ENCODE data around the gene FAM131B. TPM values are rescaled to one million over a fixed set of nuclear protein-coding genes. Genes with fewer than 3 reads are reported as not detected.
A peak's percentile ranks its signal among the peaks of the same experiment; 100 is the strongest.

FAM131B gene
- total RNA-seq, 1 experiment from 2014 or later, result 25.3 TPM

DNA sequence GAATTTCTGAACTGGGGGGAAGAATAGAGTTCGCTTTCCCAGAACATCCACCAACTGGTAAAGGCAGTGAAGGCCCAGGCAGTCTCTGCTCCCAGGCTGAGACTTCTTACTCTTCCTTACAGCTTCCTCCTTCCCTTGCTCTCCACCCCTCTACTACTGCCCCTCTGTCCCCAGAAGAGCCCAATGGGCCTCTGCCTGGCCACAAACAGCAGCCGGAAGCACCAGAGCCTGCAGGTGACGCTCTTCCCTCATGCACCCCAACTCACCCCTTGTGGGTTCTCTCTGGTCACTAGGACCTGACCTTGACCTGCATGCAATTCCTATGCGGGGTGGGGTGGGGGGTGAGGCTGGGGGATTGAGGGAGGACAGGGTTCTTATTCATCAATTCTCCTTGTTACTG is 16.5 kb downstream of the FAM131B start (continued):
- TF ChIP-seq, protein P1, sequence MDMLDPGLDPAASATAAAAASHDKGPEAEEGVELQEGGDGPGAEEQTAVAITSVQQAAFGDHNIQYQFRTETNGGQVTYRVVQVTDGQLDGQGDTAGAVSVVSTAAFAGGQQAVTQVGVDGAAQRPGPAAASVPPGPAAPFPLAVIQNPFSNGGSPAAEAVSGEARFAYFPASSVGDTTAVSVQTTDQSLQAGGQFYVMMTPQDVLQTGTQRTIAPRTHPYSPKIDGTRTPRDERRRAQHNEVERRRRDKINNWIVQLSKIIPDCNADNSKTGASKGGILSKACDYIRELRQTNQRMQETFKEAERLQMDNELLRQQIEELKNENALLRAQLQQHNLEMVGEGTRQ (CRISPR knock-in tag; IDR thresholded peaks at IDR 0.05), result no peak
- TF ChIP-seq, protein P2, sequence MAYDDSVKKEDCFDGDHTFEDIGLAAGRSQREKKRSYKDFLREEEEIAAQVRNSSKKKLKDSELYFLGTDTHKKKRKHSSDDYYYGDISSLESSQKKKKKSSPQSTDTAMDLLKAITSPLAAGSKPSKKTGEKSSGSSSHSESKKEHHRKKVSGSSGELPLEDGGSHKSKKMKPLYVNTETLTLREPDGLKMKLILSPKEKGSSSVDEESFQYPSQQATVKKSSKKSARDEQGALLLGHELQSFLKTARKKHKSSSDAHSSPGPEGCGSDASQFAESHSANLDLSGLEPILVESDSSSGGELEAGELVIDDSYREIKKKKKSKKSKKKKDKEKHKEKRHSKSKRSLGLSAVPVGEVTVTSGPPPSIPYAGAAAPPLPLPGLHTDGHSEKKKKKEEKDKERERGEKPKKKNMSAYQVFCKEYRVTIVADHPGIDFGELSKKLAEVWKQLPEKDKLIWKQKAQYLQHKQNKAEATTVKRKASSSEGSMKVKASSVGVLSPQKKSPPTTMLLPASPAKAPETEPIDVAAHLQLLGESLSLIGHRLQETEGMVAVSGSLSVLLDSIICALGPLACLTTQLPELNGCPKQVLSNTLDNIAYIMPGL (CRISPR knock-in tag; IDR thresholded peaks at IDR 0.05), result no peak
- TF ChIP-seq RORB (CRISPR knock-in tag; IDR thresholded peaks at IDR 0.05) (no peak), IRF2 (CRISPR knock-in tag; IDR thresholded peaks at IDR 0.05; ENCODE audit: borderline replicate concordance, low read depth) (no peak)

DNA sequence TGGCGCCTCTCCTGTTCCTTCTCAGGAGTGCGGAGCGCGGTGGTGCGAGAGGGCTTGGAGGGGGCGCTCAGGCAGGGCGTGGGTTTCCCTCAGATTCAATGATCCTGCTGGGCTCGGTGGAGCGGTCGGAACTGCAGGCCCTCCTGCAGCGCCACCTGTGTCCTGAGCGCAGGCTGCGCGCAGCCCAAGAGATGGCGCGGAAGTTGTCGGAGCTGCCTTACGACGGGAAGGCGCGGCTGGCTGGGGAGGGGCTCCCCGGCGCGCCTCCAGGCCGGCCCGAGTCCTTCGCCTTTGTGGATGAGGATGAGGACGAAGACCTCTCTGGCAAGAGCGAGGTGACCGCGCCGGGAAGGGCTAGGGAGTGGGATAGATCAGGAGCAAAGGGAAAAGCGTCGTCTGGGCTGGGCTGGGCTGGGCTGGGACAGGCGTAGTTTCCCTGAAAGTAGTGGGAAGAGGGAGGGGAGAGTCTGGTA is 17.0 kb downstream of the FAM131B start:
- H3K36me3 Mint-ChIP-seq, result no peaks in the 10 kb centered on the region
- peaks cover 5% of the 10 kb centered on the region; the same call in 1 of the 2 replicates for H3K9me3 Mint-ChIP-seq
- ATAC-seq (peak; percentile 93), DNase-seq (ENCODE audit: low spot score) (peak; percentile 82)
- CTCF ChIA-PET, result interaction anchor here (0.6 to 2.7 kb wide), 27 partner anchors 9 to 429 kb away, joined by 3 to 30 read pairs (median 5); partner anchors contain the start of genes CLCN1 and FAM131B
- 0 out of 2 replicates have a peak overlapping the region, but pooled peaks have one; percentile 40 for H3K27ac Mint-ChIP-seq
- peaks cover 20% of the 10 kb centered on the region for H3K4me1 Mint-ChIP-seq
- H3K27me3 Mint-ChIP-seq (ENCODE audit: low read depth), result peaks cover 21% of the 10 kb centered on the region
- POLR2A ChIA-PET, result interaction anchor here (0.8 to 1.1 kb wide), 5 partner anchors 10 to 26 kb away, joined by 3 to 4 read pairs (median 3); no protein-coding TSS in a partner anchor
- peak overlapping the region; percentile 79 for H3K4me3 Mint-ChIP-seq
- TF ChIP-seq, protein P3, sequence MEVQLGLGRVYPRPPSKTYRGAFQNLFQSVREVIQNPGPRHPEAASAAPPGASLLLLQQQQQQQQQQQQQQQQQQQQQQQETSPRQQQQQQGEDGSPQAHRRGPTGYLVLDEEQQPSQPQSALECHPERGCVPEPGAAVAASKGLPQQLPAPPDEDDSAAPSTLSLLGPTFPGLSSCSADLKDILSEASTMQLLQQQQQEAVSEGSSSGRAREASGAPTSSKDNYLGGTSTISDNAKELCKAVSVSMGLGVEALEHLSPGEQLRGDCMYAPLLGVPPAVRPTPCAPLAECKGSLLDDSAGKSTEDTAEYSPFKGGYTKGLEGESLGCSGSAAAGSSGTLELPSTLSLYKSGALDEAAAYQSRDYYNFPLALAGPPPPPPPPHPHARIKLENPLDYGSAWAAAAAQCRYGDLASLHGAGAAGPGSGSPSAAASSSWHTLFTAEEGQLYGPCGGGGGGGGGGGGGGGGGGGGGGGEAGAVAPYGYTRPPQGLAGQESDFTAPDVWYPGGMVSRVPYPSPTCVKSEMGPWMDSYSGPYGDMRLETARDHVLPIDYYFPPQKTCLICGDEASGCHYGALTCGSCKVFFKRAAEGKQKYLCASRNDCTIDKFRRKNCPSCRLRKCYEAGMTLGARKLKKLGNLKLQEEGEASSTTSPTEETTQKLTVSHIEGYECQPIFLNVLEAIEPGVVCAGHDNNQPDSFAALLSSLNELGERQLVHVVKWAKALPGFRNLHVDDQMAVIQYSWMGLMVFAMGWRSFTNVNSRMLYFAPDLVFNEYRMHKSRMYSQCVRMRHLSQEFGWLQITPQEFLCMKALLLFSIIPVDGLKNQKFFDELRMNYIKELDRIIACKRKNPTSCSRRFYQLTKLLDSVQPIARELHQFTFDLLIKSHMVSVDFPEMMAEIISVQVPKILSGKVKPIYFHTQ (CRISPR knock-in tag; IDR thresholded peaks at IDR 0.05), result no peak
- TF ChIP-seq, protein P4, sequence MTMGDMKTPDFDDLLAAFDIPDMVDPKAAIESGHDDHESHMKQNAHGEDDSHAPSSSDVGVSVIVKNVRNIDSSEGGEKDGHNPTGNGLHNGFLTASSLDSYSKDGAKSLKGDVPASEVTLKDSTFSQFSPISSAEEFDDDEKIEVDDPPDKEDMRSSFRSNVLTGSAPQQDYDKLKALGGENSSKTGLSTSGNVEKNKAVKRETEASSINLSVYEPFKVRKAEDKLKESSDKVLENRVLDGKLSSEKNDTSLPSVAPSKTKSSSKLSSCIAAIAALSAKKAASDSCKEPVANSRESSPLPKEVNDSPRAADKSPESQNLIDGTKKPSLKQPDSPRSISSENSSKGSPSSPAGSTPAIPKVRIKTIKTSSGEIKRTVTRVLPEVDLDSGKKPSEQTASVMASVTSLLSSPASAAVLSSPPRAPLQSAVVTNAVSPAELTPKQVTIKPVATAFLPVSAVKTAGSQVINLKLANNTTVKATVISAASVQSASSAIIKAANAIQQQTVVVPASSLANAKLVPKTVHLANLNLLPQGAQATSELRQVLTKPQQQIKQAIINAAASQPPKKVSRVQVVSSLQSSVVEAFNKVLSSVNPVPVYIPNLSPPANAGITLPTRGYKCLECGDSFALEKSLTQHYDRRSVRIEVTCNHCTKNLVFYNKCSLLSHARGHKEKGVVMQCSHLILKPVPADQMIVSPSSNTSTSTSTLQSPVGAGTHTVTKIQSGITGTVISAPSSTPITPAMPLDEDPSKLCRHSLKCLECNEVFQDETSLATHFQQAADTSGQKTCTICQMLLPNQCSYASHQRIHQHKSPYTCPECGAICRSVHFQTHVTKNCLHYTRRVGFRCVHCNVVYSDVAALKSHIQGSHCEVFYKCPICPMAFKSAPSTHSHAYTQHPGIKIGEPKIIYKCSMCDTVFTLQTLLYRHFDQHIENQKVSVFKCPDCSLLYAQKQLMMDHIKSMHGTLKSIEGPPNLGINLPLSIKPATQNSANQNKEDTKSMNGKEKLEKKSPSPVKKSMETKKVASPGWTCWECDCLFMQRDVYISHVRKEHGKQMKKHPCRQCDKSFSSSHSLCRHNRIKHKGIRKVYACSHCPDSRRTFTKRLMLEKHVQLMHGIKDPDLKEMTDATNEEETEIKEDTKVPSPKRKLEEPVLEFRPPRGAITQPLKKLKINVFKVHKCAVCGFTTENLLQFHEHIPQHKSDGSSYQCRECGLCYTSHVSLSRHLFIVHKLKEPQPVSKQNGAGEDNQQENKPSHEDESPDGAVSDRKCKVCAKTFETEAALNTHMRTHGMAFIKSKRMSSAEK (CRISPR knock-in tag; IDR thresholded peaks at IDR 0.05; ENCODE audit: borderline replicate concordance), result no peak
- peak; percentile 83 for TF ChIP-seq ZBTB21 (CRISPR knock-in tag; IDR thresholded peaks at IDR 0.05; ENCODE audit: borderline replicate concordance)
- TF ChIP-seq TEAD1 (CRISPR knock-in tag; IDR thresholded peaks at IDR 0.05), result 0 out of 2 replicates have a peak, but pooled peaks have one; percentile 29
- TF ChIP-seq, protein P5, sequence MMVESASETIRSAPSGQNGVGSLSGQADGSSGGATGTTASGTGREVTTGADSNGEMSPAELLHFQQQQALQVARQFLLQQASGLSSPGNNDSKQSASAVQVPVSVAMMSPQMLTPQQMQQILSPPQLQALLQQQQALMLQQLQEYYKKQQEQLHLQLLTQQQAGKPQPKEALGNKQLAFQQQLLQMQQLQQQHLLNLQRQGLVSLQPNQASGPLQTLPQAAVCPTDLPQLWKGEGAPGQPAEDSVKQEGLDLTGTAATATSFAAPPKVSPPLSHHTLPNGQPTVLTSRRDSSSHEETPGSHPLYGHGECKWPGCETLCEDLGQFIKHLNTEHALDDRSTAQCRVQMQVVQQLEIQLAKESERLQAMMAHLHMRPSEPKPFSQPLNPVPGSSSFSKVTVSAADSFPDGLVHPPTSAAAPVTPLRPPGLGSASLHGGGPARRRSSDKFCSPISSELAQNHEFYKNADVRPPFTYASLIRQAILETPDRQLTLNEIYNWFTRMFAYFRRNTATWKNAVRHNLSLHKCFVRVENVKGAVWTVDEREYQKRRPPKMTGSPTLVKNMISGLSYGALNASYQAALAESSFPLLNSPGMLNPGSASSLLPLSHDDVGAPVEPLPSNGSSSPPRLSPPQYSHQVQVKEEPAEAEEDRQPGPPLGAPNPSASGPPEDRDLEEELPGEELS (CRISPR knock-in tag; IDR thresholded peaks at IDR 0.05), result peak; percentile 92
- TF ChIP-seq, protein P6, sequence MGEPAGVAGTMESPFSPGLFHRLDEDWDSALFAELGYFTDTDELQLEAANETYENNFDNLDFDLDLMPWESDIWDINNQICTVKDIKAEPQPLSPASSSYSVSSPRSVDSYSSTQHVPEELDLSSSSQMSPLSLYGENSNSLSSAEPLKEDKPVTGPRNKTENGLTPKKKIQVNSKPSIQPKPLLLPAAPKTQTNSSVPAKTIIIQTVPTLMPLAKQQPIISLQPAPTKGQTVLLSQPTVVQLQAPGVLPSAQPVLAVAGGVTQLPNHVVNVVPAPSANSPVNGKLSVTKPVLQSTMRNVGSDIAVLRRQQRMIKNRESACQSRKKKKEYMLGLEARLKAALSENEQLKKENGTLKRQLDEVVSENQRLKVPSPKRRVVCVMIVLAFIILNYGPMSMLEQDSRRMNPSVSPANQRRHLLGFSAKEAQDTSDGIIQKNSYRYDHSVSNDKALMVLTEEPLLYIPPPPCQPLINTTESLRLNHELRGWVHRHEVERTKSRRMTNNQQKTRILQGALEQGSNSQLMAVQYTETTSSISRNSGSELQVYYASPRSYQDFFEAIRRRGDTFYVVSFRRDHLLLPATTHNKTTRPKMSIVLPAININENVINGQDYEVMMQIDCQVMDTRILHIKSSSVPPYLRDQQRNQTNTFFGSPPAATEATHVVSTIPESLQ (CRISPR knock-in tag; IDR thresholded peaks at IDR 0.05), result no peak
- TF ChIP-seq, protein P7, sequence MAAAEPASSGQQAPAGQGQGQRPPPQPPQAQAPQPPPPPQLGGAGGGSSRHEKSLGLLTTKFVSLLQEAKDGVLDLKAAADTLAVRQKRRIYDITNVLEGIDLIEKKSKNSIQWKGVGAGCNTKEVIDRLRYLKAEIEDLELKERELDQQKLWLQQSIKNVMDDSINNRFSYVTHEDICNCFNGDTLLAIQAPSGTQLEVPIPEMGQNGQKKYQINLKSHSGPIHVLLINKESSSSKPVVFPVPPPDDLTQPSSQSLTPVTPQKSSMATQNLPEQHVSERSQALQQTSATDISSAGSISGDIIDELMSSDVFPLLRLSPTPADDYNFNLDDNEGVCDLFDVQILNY (CRISPR knock-in tag; IDR thresholded peaks at IDR 0.05), result 0 out of 2 replicates have a peak, but pooled peaks have one; percentile 38
- TF ChIP-seq SP1 (CRISPR knock-in tag; conservative IDR thresholded peaks at IDR 0.05), result 0 out of 2 replicates have a peak, but pooled peaks have one; percentile 50
- TF ChIP-seq ZNF138 (CRISPR knock-in tag; conservative IDR thresholded peaks at IDR 0.05), result 0 out of 2 replicates have a peak, but pooled peaks have one; percentile 37
- TF ChIP-seq, protein P8, sequence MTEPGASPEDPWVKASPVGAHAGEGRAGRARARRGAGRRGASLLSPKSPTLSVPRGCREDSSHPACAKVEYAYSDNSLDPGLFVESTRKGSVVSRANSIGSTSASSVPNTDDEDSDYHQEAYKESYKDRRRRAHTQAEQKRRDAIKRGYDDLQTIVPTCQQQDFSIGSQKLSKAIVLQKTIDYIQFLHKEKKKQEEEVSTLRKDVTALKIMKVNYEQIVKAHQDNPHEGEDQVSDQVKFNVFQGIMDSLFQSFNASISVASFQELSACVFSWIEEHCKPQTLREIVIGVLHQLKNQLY (CRISPR knock-in tag; IDR thresholded peaks at IDR 0.05), result no peak
- TF ChIP-seq NR2C2 (CRISPR knock-in tag; IDR thresholded peaks at IDR 0.05), result no peak
